Measurements from ENCODE around the gene BCL2L13. TPM values are rescaled to one million over a fixed set of nuclear protein-coding genes. Genes with fewer than 3 reads are reported as not detected.

BCL2L13 gene
- total RNA-seq, 1 donor: 64.3 TPM

DNA sequence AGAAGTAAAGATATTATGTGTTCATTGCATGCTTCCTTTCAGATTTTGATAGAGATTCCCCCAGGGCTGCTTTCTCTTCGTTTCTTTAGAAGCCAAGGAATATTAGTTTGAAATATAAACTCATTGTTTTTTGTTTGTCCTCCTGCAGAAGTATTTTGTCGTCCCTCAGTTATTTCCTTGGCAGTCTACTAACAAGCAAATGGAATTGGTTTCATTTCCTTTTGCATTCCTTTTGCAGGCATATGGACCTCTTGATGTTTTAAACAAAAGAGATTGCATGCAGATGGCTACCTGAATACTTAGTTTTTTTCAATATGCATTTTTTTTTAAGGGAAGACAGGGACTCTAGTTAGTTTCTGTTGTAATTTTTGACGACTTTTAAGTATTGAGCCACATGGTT, 62.2 kb downstream of the BCL2L13 start:
- TF ChIP-seq, protein P1, sequence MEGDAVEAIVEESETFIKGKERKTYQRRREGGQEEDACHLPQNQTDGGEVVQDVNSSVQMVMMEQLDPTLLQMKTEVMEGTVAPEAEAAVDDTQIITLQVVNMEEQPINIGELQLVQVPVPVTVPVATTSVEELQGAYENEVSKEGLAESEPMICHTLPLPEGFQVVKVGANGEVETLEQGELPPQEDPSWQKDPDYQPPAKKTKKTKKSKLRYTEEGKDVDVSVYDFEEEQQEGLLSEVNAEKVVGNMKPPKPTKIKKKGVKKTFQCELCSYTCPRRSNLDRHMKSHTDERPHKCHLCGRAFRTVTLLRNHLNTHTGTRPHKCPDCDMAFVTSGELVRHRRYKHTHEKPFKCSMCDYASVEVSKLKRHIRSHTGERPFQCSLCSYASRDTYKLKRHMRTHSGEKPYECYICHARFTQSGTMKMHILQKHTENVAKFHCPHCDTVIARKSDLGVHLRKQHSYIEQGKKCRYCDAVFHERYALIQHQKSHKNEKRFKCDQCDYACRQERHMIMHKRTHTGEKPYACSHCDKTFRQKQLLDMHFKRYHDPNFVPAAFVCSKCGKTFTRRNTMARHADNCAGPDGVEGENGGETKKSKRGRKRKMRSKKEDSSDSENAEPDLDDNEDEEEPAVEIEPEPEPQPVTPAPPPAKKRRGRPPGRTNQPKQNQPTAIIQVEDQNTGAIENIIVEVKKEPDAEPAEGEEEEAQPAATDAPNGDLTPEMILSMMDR (IDR thresholded peaks at IDR 0.05; ENCODE audit: insufficient read depth, low read depth, low read length): no peak
- no peak overlapping the region for H3K4me3 ChIP-seq (ENCODE audit: low read depth, low read length)
- DNase-seq (ENCODE audit: low read depth): peak; percentile 24

DNA sequence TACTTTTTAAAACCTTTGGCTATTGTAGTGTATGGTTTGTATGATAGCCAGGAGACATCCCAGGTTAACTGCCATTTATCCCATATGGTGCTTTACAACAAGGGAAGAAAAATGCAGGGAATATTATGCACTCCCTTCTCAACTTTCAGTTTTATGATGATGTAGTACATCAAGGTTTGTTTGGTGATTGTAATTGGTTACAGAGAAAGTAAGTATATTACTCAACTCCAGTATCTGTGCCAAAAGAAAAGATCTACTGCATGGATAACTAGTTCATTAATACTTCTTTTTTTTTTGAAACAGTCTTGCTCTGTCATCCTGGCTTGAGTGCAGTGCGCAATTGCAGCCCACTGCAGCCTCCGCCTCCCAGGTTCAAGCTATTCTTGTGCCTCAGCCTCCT, 65.3 kb downstream of the BCL2L13 start:
- peak; percentile 66 for DNase-seq (ENCODE audit: low read depth)
- TF ChIP-seq, protein P1 (IDR thresholded peaks at IDR 0.05; ENCODE audit: insufficient read depth, low read depth, low read length): no peak
- no peak overlapping the region for H3K4me3 ChIP-seq (ENCODE audit: low read depth, low read length)

DNA sequence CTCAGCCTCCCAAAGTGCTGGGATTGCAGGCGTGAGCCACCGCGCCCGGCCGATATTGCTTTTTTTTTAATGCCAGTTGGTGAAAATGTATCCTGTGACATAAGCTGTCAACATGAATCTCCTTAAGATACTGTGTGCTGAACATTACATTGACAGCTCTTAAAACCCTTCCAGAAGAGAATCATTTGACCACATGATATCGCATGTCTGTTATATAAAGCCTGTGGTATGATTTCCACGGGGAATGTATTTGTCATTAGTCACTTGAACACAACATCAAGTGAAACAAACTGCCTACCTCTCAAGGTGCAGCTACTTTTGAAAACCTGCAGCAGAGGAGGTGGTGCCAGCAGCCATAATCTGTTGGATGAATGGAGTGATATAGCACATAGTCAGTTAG, 67.0 kb downstream of the BCL2L13 start:
- TF ChIP-seq, protein P1 (IDR thresholded peaks at IDR 0.05; ENCODE audit: insufficient read depth, low read depth, low read length): no peak
- H3K4me3 ChIP-seq (ENCODE audit: low read depth, low read length): no peak overlapping the region
- DNase-seq (ENCODE audit: low read depth): no peak

DNA sequence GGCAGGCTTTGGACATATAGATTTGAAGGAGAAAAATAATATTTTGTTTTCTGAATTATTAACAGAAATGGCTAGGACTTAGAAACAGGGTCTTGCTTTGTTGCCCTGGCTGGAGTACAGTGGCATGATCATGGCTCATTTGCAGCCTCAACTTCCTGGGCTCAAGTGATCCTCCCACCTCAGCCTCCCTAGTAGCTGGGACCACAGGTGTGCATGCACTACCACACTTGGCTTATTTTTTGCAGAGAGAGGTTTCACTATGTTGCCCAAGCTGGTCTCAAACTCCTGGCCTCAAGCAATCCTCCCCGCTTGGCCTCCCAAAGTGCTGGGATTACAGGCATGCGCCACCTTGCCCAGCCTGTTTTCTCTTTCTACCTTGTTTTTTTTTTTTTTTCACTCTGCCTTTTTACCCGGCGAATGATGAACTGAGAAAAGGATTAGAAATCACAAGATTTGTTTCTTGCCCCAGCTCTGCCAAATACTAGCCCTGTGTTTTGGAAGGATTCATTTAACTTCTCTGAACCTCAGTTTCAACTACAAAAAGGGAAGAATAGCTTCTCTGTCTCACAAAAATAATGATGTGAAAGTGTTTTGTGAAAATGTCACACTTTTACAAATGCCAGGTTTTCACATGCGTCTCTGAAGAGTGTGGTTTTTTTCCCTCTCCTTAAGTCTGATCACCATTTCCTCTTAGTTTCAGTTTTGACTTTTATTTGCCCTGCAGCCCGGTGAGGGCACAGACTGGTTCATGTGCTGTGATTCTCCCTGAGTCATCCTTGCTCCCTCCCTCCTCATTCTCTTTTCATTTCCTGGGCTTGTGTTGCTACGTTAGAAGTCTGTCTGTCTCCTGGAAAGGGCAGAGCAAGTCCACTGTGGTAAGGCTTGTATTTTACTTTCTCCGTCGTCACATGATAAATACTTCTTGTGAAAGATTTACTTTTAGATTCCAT, 67.7 kb downstream of the BCL2L13 start:
- peak overlapping the region; percentile 48 for H3K4me3 ChIP-seq (ENCODE audit: low read depth, low read length)
- DNase-seq (ENCODE audit: low read depth): peak; percentile 97
- TF ChIP-seq, protein P1 (IDR thresholded peaks at IDR 0.05; ENCODE audit: insufficient read depth, low read depth, low read length): no peak

DNA sequence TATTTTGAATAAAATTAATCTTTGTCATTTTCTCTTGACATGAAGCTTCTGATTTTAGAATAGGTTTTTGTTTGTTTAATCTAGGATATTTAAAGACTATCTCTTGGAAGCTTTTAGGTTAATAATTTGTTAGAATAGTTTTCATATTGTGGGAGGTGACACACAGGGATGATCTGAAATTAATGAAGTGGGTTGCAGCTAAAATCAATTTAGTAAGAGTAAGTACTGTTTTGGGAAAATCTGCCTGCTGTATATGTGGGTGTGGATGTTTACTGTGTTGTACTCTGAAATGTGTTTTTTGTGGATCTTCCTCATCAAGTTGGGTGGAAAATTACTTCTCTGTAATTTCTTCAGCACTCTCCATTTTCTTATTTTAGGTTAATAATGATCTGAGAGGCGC, 68.4 kb downstream of the BCL2L13 start:
- DNase-seq (ENCODE audit: low read depth): no peak
- peak overlapping the region; percentile 48 for H3K4me3 ChIP-seq (ENCODE audit: low read depth, low read length)
- TF ChIP-seq, protein P1 (IDR thresholded peaks at IDR 0.05; ENCODE audit: insufficient read depth, low read depth, low read length): no peak

DNA sequence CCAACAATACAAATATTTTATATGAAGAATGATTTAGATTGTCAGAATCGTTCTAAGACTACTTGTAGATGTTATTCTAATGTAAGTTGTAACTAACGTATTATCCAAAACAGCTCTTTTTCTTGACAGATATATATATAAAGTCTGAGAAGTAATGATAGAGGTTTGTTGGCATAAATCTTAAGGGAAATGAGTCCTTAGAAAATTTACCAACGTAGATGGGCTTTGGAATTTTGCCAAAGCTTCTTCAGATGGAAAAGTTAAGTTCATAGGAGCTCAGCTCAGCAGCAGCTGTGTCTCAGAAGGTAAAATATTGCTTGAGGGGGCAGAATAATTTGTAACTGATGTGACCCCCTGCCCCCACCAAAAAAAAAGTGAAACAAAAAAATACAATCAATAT, 69.0 kb downstream of the BCL2L13 start:
- H3K4me3 ChIP-seq (ENCODE audit: low read depth, low read length): peak overlapping the region; percentile 48
- DNase-seq (ENCODE audit: low read depth): peak; percentile 30
- TF ChIP-seq, protein P1 (IDR thresholded peaks at IDR 0.05; ENCODE audit: insufficient read depth, low read depth, low read length): no peak
